GM18870 (cell line): Measurements from ENCODE around the gene RTL3.
"Not testable (repeated sequence)": the region's sequence is repeated elsewhere in the genome, so short reads cannot be mapped to it uniquely, and the experiment has no call there.

Experiments used
- ATAC-seq: cut with Tn5 transposase; IDR thresholded peaks from one replicate; pipeline ENCODE4 v1.9.1; 2021; ENCODE audit warnings: moderate library complexity; ENCODE audit not compliant: unreplicated experiment

The RTL3 gene

GRCh38 chrX:78658845-78659744 lies at the start of gene RTL3:
TSS of gene RTL3 (minus strand) at chrX:78659328. CDS start at chrX:78658420, 908 bp downstream.
- ATAC-seq = no peak

- ATAC-seq = no peak
Observed at GRCh38 chrX:78708816-78709215, 49.7 kb upstream of the RTL3 start.

GRCh38 chrX:78708262-78708661 lies 49.1 kb upstream of the RTL3 start:
- no peak for ATAC-seq

GRCh38 chrX:78706071-78706470 lies 46.9 kb upstream of the RTL3 start:
- ATAC-seq = no peak

- ATAC-seq = no peak
Observed at GRCh38 chrX:78693536-78693935, 34.4 kb upstream of the RTL3 start.

GRCh38 chrX:78693012-78693411 lies 33.9 kb upstream of the RTL3 start:
- ATAC-seq = no peak

- peak; percentile 95 for ATAC-seq
Observed at GRCh38 chrX:78687586-78687985, 28.5 kb upstream of the RTL3 start.

GRCh38 chrX:78673246-78673645 lies 14.1 kb upstream of the RTL3 start:
- no peak for ATAC-seq

GRCh38 chrX:78665342-78665741 lies 6.2 kb upstream of the RTL3 start:
- ATAC-seq = no peak

GRCh38 chrX:78661836-78662235 lies 2.7 kb upstream of the RTL3 start:
- ATAC-seq = no peak

- ATAC-seq = no peak
Observed at GRCh38 chrX:78659955-78660354, 827 bp upstream of the RTL3 start.

- ATAC-seq = no peak
Observed at GRCh38 chrX:78658414-78658813, 714 bp downstream of the RTL3 start.

GRCh38 chrX:78655642-78656041 lies 3.5 kb downstream of the RTL3 start:
- no peak for ATAC-seq

GRCh38 chrX:78653118-78653822 lies 5.9 kb downstream of the RTL3 start:
- ATAC-seq = peak; percentile 51

GRCh38 chrX:78650906-78651437 lies 8.2 kb downstream of the RTL3 start:
- peak; percentile 91 for ATAC-seq

- no peak for ATAC-seq
Observed at GRCh38 chrX:78643874-78644273, 15.3 kb downstream of the RTL3 start.

GRCh38 chrX:78643096-78643495 lies 16.0 kb downstream of the RTL3 start:
- no peak for ATAC-seq

GRCh38 chrX:78636096-78636495 lies 23.0 kb downstream of the RTL3 start:
- ATAC-seq = not testable (repeated sequence)

- no peak for ATAC-seq
Observed at GRCh38 chrX:78624962-78625909, 33.9 kb downstream of the RTL3 start.

- no peak for ATAC-seq
Observed at GRCh38 chrX:78624426-78624825, 34.7 kb downstream of the RTL3 start.

- no peak for ATAC-seq
Observed at GRCh38 chrX:78622831-78623230, 36.3 kb downstream of the RTL3 start.
